NCI-H1048 (cell line): ENCODE results near the gene GRIN2C.
"Not testable (repeated sequence)": the region's sequence is repeated elsewhere in the genome, so short reads cannot be mapped to it uniquely, and the experiment has no call there.

Experiments used
- DNase-seq: peaks from one replicate; lab custom pipeline; 2025; lab: John Stamatoyannopoulos, UW

GRIN2C gene

DNA sequence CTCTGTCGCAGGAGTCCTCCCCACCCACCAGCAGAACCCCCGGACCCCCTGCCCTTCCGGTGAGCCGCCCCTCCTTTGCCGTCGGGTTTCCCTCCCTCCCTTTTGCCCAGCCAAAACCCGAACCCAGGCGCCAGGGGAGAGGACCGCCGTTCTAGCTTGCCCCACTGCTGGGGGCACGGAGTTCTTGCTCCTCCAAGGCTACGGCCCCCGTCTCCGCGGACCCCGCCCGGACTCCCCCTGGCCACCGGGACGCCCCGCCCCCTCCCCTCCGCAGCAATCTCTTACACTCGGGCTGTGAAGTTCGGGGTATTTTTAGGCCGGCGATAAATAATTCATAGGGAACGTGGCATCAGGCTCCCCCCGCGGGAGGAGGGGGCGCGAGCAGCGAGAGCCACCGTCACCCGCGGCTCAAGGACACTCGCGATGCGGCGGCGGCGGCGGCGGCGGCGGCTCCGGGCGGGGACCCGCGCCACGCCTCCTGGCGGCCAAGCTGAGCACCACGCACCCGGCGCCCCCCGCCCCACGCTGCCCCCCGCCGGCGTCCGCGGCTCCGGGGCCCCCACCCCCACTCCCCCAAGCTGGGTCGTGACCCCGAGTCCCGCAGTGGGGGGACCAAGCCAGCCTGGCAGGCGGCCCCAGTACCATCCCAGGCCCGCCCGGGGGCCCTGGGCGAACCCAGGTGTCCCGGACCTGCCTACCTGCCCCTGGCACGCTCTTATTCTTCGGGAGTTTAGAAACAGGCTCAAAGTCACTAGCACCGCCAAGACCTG is at the start of gene GRIN2C:
Gene GRIN2C, minus strand, starts transcription at position 427 of the 770 bp plus-strand sequence. CDS start 4,793 bp downstream, outside the sequence.
- no peak for DNase-seq

DNA sequence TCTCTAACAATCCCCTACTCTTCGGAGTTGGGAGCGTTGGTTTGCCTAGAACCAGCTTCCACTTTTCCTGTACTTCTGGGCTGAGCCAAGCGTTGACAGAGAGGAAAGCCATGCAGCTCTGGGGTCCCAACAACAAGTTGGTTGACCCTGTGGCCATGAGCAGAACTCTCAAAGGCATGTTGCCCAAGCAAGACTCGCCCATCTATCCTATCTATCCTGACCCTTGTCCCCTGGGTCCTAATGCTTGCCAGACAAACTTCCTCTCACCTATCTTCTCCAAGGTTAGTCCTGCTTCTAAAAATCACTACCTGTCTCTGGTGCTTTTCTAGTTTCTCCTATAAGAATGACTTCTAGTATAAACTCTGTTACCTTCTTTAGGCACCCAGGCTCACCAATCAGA is 49.4 kb upstream of the GRIN2C start:
- DNase-seq: not testable (repeated sequence)

DNA sequence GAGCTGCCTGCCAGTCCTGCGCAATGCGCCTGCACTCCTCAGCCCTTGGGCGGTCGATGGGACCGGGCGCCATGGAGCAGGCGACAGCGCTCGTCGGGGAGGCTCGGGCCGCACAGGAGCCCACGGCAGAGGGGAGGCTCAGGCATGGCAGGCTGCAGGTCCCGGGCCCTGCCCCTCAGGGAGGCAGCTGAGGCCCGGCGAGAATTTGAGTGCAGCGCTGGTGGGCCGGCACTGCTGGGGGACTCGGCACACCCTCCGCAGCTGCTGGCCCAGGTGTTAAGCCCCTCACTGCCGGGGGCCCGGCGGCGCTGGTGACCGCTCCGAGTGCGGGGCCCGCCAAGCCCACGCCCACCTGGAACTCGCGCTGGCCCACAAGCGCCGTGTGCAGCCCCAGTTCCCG is 47.3 kb upstream of the GRIN2C start:
- DNase-seq: no peak

DNA sequence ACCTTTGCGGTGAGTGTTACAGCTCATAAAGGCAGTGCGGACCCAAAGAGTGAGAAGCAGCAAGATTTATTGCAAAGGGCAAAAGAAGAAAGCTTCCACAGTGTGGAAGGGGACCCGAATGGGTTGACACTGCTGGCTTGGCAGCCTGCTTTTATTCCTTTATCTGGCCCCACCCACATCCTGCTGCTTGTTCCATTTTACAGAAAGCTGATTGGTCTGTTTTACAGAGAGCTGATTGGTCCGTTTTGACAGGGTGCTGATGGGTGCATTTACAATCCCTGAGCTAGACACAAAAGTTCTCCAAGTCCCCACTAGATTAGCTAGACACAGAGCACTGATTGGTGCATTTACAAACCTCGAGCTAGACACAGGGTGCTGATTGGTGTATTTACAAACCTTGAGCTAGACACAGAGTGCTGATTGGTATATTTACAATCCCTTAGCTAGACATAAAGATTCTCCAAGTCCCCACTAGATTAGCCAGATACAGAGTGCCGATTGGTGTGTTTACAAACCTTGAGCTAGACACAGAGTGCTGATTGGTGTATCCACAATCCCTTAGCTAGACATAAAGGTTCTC is 46.6 kb upstream of the GRIN2C start:
- DNase-seq: not testable (repeated sequence)

- DNase-seq: no peak
These were observed 45.2 kb upstream of the GRIN2C start for GRCh38 chr17:74904687-74905409.

- no peak for DNase-seq
These were observed 44.0 kb upstream of the GRIN2C start for GRCh38 chr17:74903671-74904070.

GRCh38 chr17:74903034-74903433 is 43.3 kb upstream of the GRIN2C start:
- no peak for DNase-seq

- DNase-seq: no peak
These were observed 41.9 kb upstream of the GRIN2C start for GRCh38 chr17:74901353-74902135.

DNA sequence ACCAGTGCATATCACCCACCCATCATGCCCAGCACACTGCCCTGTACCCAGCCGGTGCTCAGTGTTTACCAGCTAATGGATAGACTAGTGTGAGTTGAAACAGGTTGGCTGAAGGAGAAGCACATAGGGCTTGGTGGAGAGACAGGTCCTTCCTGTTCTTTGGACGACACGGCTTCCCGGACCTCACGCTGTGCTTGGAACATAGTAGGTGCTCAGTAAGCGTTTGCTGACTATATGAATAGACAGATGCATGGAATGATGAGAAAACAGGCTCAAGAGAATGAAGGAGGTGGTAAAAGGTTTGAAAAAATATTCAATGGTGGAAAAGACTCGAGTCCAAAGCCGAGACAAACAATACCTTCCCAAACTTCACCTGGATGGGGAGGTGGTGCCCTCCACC is 40.5 kb upstream of the GRIN2C start:
- no peak for DNase-seq

GRCh38 chr17:74898376-74898946 is 38.8 kb upstream of the GRIN2C start:
- no peak for DNase-seq

DNA sequence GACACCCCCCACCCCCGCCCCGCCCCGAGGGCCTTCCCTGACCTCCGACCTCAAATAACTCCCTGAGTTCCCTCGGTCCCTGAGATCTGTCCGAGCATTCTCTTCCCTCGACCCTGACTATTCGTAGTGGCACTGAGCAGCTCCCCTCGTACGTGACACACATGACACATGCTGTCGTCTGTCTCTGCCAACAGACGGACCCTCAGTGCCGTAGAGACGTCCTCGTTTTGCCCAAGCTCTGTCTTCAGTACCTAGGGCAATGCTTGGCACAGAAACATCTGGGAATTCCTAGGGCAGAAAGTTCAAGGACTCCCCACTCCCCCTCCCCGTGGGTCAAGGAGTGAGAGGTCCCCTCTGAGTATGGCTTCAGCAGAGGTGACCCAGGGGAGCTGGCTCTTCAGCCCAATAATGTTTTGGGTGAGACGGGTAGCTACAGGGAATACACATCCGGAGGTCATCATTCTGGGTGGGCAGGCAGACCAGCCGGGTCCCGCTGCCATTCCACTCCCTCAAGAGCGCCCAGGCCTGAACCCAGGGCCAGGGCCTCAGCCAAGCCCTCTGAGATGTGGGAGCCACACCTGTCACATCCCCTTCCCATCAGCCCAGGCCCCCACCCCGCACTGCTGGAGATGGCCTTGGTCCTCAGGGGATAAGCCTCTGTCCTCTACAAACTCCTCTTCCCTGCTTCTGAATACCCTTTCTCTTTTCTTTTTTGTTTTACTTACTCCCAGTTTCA is 34.4 kb upstream of the GRIN2C start:
- no peak for DNase-seq

- DNase-seq: no peak
These were observed 33.6 kb upstream of the GRIN2C start, which contains the start of gene FADS6 for GRCh38 chr17:74892974-74893911. TSS of gene FADS6 (minus strand) at chr17:74893633. CDS start at chr17:74893595, 38 bp downstream.

DNA sequence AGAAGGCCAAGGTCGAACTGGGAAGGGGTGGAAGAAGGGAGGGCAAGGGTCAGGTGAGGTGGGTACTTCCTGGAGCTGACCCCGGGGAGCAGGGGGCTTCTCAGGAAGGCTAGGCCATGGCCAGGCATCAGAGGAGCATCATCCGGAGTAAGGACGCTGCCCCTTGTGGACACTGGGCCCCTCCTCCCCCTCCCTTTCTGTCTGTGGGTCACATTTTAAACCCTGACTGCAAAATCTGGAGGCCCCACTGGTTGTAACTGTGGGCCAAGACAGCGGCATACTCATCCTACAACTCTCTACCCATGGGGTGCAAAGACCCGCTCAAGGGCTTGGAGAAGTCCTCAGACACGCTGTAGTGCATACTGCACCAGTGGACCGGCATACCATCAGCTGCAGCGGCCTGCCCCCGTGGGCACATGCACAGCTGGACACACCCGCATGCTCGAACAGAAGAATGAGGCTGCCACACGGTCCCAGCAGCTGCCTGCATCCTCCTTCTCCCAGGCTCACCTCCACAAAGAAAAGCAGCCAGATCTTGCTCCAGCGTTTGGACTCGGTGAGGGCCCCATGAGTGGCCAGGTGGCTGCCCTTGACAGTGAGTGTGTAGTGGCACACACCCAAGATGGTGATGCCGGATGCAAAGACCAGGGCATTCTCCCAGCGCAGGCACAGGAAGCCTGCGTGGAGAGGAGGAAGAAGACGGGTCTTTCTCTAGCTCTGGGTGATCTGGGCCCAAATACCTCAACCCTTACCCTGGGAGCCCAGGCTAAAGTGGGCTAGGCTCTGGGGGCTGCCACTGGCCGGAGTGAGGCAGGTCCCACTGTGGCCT is 32.5 kb upstream of the GRIN2C start:
- DNase-seq: no peak

DNA sequence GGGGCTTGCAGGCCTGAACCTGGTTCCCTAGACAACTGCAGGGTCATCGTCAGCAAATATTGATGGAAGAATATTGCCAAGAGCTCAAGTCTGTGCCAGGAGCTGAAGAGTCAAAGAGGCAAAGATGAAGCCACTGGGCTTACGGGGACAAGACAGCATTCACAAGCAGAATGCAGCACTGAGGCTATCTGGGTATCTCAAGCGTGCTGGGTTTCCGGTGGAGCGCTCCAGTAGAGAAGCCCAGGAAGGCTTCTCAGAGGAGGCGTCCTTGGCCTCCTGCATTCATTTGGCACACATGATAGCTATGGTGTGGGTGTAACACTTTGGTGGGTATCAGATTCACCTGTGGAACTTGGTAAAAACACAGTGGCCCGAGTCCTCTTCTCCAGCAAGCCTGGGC is 30.9 kb upstream of the GRIN2C start:
- no peak for DNase-seq

DNA sequence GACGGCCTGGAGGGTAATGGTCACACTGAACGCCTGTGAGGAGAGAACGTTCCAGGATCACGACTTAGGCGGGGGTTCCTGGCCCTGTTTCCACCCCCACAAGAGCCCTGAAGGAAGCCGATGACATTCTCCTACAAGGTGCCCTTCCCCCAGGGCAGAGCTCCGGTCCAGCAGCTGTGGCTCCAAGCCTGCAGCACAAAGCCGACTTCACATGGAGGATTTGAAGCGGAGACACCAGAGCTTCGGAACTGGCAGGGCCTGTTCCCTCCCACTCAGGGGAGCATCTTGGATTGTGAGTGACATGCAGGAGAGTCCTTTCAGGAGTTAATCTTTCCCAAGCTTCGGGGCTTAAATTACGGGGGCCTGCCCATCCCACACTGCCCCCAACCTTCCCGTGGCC is 28.8 kb upstream of the GRIN2C start:
- DNase-seq: no peak

- DNase-seq: no peak
These were observed 23.6 kb upstream of the GRIN2C start for GRCh38 chr17:74883241-74883745.

- DNase-seq: no peak
These were observed 23.0 kb upstream of the GRIN2C start for GRCh38 chr17:74882517-74883240.

DNA sequence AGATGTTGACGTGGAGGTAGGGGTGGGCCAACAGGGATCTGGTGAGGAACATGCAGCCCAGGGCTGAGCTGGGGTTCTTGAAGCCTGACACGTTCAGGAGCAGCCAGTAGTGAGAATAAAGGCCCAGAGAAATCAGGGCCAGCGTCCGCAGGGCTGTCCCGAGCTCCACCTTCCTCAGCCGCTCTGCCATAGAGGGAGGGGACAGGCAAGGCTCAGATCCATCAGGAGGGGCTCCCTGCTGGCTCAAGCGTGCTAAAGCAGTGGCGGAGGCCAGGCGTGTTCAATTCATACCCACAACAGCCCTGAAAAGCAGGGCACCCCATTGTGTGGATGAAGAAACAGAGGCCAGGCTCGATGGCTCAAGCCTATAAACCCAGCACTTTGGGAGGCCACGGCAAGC is 21.4 kb upstream of the GRIN2C start:
- DNase-seq: no peak
